Measurements from ENCODE around the gene BACH2. TPM values are rescaled to one million over a fixed set of nuclear protein-coding genes. Genes with fewer than 3 reads are reported as not detected.

BACH2 gene
- total RNA-seq, 1 experiment from 2014 or later: 3.3 TPM

GRCh38 chr6:90080876-90081481, 215.7 kb downstream of the BACH2 start:
- BruUV-seq (replicated peaks): no TSS peak
- Histone ChIP-seq H3K4me2 (ENCODE audit: low read length) (no peak overlapping the region), H3K4me1 (ENCODE audit: control insufficient read depth in 1 of 2, insufficient read depth in 2 of 2, low read length in 2 of 2) (no peaks in the 10 kb centered on the region), H3K9ac (ENCODE audit: low read length) (no peak overlapping the region), H3K27ac (ENCODE audit: low read depth, low read length) (no peak overlapping the region), H3K4me3 (replicated peaks in 1 of 2; ENCODE audit: low read depth in 1 of 2, low read length in 2 of 2) (no peak overlapping the region), H3K36me3 (ENCODE audit: control insufficient read depth in 1 of 2, insufficient read depth in 2 of 2, low read length in 2 of 2) (no peaks in the 10 kb centered on the region), H4K20me1 (ENCODE audit: insufficient read depth) (no peaks in the 10 kb centered on the region), H3K27me3 (ENCODE audit: insufficient read depth, low read length) (no peaks in the 10 kb centered on the region), H3K9me2 (ENCODE audit: insufficient read depth) (no peaks in the 10 kb centered on the region), H3K9me3 (ENCODE audit: control insufficient read depth in 1 of 2, insufficient read depth in 1 of 2, low read depth in 1 of 2, low read length in 2 of 2) (no peaks in the 10 kb centered on the region), H3K79me2 (ENCODE audit: insufficient read depth, low read length) (no peaks in the 10 kb centered on the region), H2AFZ (ENCODE audit: low read depth, low read length, poor library complexity, severe bottlenecking) (no peak overlapping the region)
- RAD21 ChIA-PET (ENCODE audit: low non-redundant PET in 1 of 2, low total read pairs in 2 of 2, uncharacterized antibody in 2 of 2, unreplicated experiment in 2 of 2): no interaction called here
- POLR2A ChIA-PET: no interaction called here
- ATAC-seq (no peak), DNase-seq (ENCODE audit: low read depth, low spot score) (no peak)
- TF ChIP-seq ELF1 (IDR thresholded peaks at IDR 0.05; ENCODE audit: borderline replicate concordance, low read depth) (no peak), ATF3 (IDR thresholded peaks at IDR 0.05) (no peak), TCF7L2 (IDR thresholded peaks at IDR 0.05; ENCODE audit: borderline replicate concordance, extremely low read depth, insufficient read depth, insufficient read length) (no peak), EGR1 (IDR thresholded peaks at IDR 0.05; ENCODE audit: low read depth) (no peak), SIN3A (IDR thresholded peaks at IDR 0.05; ENCODE audit: low read depth) (no peak), JUND (IDR thresholded peaks at IDR 0.05) (no peak), CEBPB (IDR thresholded peaks at IDR 0.05; ENCODE audit: low read depth) (no peak), EZH2 (IDR thresholded peaks at IDR 0.05) (no peak), EZH2phosphoT487 (IDR thresholded peaks at IDR 0.05; ENCODE audit: borderline replicate concordance) (no peak), SRF (IDR thresholded peaks at IDR 0.05; ENCODE audit: low read depth) (no peak), MAX (IDR thresholded peaks at IDR 0.05) (no peak), ZBTB33 (IDR thresholded peaks at IDR 0.05; ENCODE audit: extremely low read depth, insufficient replicate concordance, low read length) (no peak), POLR2A (IDR thresholded peaks at IDR 0.05; ENCODE audit: borderline replicate concordance, extremely low read depth, insufficient read depth, insufficient read length) (no peak), RAD21 (IDR thresholded peaks at IDR 0.05; ENCODE audit: low read depth) (no peak), POLR2AphosphoS5 (IDR thresholded peaks at IDR 0.05; ENCODE audit: low read depth, low read length) (no peak), ZFX (IDR thresholded peaks at IDR 0.05) (no peak), ZNF274 (IDR thresholded peaks at IDR 0.05; ENCODE audit: low read depth, low read length) (no peak)
- CTCF ChIA-PET: no interaction called here
- intact Hi-C loops (cut with micrococcal nuclease): no loop called here

Data from HCT116 (cell line).